RWPE2 (cell line): ENCODE results near the gene ENGASE.

ENCODE experiments used
- ATAC-seq: fragments of 200-7000 bp; cut with Tn5 transposase; 3 replicates; pipeline ENCODE4 v1.9.1; 2021; ENCODE audit warnings: low read depth
- DNase-seq: peaks from one replicate; pipeline ENCODE4 v3.0.0-alpha.2; 2020; ENCODE audit warnings: low spot score
- H3K27ac ChIP-seq: fragments of 450-650 bp; 2 replicates; pipeline ENCODE4 v1.5.1; 2017; ENCODE audit warnings: mild to moderate bottlenecking; ENCODE audit not compliant: poor library complexity, severe bottlenecking
- H3K27me3 ChIP-seq: fragments of 250-450 bp; sonication (Bioruptor Pico); 2 replicates; pipeline ENCODE4 v1.5.1; 2021; ENCODE audit warnings: mild to moderate bottlenecking, moderate library complexity; ENCODE audit not compliant: insufficient read depth, poor library complexity, severe bottlenecking
- H3K36me3 ChIP-seq: fragments of 250-450 bp; sonication (Bioruptor Pico); 2 replicates; pipeline ENCODE4 v1.5.1; 2020; ENCODE audit warnings: low read depth, mild to moderate bottlenecking, moderate library complexity
- H3K4me1 ChIP-seq: fragments of 250-450 bp; sonication (Bioruptor Pico); 2 replicates; pipeline ENCODE4 v1.5.1; 2021; ENCODE audit warnings: mild to moderate bottlenecking, moderate library complexity; ENCODE audit not compliant: insufficient read depth, poor library complexity, severe bottlenecking
- H3K4me3 ChIP-seq: fragments of 250-450 bp; sonication (Bioruptor Pico); 2 replicates; pipeline ENCODE4 v1.5.1; 2021; ENCODE audit warnings: mild to moderate bottlenecking, moderate library complexity; ENCODE audit not compliant: severe bottlenecking
- H3K9me3 ChIP-seq: fragments of 250-450 bp; sonication (Bioruptor Pico); 2 replicates; pipeline ENCODE4 v1.5.1; 2021; ENCODE audit warnings: mild to moderate bottlenecking, moderate library complexity; ENCODE audit not compliant: severe bottlenecking
- TF ChIP-seq, protein P1 (sequence below): fragments of 450-650 bp; IDR thresholded peaks from one replicate; pipeline ENCODE4 v1.5.1; 2017; ENCODE audit warnings: mild to moderate bottlenecking, moderate library complexity; ENCODE audit not compliant: poor library complexity, severe bottlenecking

ENGASE gene

DNA sequence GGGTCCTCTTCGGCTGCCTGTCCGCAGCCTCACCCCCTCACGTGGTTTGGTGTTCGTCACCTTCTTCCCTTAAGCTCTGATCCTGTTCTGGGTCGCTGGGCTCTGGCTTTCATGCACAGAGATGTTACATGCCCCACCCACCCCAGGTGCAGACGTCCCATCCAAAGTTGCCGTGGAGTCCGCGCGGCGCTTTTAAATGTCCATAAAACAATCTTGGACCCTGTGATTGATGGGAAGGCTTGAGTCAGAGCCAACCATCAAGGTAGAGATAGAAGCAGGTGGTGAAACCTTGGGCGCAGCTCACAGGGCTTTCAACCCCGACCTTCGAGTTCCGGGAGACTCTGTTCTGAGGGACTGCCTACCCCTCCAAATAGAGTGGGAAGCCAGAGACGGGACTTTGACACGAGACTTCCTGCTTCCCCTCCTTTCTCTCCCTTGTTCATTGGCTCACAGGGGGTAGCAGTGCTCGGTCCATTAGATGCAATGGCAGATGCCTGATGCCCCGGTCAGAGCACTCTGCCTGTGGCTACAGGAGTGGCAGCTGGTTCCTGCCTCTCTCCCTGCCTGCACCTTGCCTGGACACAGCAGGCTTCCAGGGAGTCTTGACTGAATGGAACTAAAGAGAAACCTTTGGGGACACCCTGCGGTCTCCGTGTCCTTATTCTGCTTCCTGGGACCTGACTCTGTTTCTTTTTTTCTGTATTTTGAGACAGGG, 4.0 kb downstream of the ENGASE start:
- peaks cover 43% of the 10 kb centered on the region for H3K36me3 ChIP-seq
- no peak for ATAC-seq
- H3K4me1 ChIP-seq: peaks cover 8% of the 10 kb centered on the region
- H3K9me3 ChIP-seq: no peaks in the 10 kb centered on the region
- TF ChIP-seq, protein P1, sequence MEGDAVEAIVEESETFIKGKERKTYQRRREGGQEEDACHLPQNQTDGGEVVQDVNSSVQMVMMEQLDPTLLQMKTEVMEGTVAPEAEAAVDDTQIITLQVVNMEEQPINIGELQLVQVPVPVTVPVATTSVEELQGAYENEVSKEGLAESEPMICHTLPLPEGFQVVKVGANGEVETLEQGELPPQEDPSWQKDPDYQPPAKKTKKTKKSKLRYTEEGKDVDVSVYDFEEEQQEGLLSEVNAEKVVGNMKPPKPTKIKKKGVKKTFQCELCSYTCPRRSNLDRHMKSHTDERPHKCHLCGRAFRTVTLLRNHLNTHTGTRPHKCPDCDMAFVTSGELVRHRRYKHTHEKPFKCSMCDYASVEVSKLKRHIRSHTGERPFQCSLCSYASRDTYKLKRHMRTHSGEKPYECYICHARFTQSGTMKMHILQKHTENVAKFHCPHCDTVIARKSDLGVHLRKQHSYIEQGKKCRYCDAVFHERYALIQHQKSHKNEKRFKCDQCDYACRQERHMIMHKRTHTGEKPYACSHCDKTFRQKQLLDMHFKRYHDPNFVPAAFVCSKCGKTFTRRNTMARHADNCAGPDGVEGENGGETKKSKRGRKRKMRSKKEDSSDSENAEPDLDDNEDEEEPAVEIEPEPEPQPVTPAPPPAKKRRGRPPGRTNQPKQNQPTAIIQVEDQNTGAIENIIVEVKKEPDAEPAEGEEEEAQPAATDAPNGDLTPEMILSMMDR: no peak
- DNase-seq: no peak
- no peak overlapping the region for H3K4me3 ChIP-seq
- no peaks in the 10 kb centered on the region for H3K27me3 ChIP-seq
- no peak overlapping the region for H3K27ac ChIP-seq

DNA sequence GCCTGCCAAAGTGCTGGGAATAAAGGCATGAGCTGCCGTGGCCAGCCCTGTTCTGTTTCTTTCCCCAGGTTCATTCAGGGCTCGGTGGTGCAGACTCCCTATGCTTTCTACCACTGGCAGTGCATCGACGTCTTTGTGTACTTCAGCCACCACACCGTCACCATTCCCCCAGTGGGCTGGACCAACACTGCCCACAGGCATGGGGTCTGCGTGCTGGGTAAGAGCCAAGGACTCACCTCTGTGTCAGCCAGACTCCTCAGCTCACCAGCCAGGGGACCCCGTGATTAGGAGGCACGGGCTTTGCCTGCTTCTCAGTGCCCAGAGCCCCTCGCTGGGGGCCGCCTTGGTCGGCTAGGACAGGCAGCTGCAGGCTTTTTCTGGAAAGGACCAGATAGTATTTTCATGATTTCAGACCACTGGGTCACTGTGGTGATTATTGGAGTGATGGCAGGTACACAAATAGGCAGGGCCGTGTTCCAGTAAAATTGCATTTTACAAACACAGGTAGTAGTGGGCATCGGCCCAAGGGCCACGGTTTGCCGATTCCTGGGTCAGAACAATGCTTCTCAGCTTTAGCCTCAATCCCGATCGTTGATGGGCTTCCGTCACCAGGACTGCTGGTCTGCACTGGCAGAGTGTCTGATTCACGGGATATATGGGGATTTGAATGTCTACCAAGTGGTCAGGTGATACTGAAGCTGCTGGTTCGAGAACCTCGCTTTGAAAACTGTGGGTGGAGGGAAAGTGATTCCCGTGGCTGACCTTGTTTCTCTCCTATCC, 5.0 kb downstream of the ENGASE start:
- H3K27ac ChIP-seq: no peak overlapping the region
- H3K9me3 ChIP-seq: no peaks in the 10 kb centered on the region
- H3K36me3 ChIP-seq: peaks cover 45% of the 10 kb centered on the region
- ATAC-seq (no peak), DNase-seq (no peak)
- TF ChIP-seq, protein P1: no peak
- no peak overlapping the region for H3K4me3 ChIP-seq
- H3K4me1 ChIP-seq: peaks cover 5% of the 10 kb centered on the region
- no peaks in the 10 kb centered on the region for H3K27me3 ChIP-seq

DNA sequence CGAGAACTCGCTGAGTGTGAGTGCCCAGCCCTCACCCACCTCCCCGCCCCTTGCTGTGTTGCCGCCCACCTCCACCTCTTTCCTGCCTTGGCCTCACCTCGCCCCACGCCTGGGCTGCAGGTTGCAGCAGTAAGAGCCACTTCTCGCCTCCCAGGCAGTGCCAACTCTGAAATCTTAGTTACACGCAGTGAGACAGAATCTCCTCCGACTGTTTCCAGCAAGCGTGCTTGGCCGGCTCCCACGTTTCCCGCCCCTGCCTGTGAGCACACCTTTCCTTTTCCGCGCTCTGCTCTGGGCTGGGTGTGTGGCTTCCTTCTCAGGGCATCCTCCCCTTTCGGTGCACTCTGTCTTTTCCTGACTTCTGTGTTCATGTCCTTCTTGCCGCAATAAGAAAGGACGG, 5.7 kb downstream of the ENGASE start:
- Histone ChIP-seq H3K4me1 (peaks cover 5% of the 10 kb centered on the region), H3K9me3 (no peaks in the 10 kb centered on the region), H3K27me3 (no peaks in the 10 kb centered on the region), H3K4me3 (no peak overlapping the region), H3K36me3 (peaks cover 45% of the 10 kb centered on the region), H3K27ac (no peak overlapping the region)
- TF ChIP-seq, protein P1: no peak
- DNase-seq: no peak
- ATAC-seq: no peak

DNA sequence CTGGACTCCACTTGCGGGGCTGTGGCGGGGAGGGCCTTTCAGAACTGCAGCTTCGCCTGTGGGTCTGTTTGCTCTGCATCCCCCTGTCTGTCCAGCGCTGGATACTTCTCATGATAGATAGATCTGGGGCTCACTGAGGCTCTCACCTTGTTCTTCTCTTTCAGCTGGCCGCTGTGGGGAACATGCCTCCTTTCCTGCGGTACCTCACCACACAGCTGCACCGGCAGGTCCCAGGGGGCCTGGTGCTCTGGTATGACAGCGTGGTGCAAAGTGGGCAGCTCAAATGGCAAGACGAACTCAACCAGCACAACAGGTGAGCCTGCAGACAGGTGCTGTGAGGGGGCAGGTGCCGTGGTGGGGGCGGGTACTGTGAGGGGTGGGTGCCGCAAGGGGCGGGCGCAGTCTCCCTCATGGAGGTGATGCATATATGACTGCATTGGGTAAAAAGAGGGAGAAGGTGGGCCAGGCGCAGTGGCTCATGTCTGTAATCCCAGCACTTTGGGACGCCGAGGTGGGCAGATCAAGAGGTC, 6.2 kb downstream of the ENGASE start:
- no peaks in the 10 kb centered on the region for H3K9me3 ChIP-seq
- DNase-seq (no peak), ATAC-seq (no peak)
- peaks cover 45% of the 10 kb centered on the region for H3K36me3 ChIP-seq
- H3K4me3 ChIP-seq: no peak overlapping the region
- no peaks in the 10 kb centered on the region for H3K27me3 ChIP-seq
- H3K27ac ChIP-seq: no peak overlapping the region
- peaks cover under 1% of the 10 kb centered on the region for H3K4me1 ChIP-seq
- TF ChIP-seq, protein P1: no peak
